ENCODE measurements around the gene KSR1.
"Not testable (repeated sequence)": the region's sequence is repeated elsewhere in the genome, so short reads cannot be mapped to it uniquely, and the experiment has no call there.

Gene KSR1

DNA sequence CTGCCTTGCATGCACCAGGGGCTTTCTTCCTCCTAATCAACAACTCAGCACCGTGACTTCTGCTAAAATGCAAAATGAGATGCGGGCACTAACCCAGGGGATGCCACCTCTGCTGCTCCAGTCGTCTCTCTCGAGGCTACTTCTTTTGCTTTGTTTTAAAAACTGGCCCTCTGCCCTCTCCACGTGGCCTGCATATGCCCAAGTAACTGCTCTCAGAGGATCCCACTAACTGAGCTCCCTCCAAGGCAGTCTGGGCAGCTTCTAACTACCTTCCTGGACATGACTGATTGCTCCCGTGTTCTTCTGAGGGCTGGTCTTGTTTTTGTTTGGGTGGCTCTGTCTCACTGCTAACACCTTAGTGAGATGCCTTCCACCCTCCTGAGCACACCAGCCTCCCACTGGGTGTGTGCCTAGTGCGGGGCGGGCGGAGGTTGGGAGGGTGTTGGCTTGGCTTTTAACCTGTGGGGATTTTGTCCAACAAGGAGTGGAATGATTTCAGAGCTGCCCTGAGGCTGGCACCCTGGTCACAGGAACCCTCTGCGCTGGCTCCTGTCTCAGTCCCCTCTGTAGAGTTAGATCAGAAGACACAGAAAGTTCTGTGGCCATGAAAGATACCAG, 165.8 kb downstream of the KSR1 start:
- H3K27ac ChIP-seq = no peak overlapping the region
- TF ChIP-seq ZFX (IDR thresholded peaks at IDR 0.05; ENCODE audit: borderline replicate concordance) = no peak
- TF ChIP-seq, protein P1, sequence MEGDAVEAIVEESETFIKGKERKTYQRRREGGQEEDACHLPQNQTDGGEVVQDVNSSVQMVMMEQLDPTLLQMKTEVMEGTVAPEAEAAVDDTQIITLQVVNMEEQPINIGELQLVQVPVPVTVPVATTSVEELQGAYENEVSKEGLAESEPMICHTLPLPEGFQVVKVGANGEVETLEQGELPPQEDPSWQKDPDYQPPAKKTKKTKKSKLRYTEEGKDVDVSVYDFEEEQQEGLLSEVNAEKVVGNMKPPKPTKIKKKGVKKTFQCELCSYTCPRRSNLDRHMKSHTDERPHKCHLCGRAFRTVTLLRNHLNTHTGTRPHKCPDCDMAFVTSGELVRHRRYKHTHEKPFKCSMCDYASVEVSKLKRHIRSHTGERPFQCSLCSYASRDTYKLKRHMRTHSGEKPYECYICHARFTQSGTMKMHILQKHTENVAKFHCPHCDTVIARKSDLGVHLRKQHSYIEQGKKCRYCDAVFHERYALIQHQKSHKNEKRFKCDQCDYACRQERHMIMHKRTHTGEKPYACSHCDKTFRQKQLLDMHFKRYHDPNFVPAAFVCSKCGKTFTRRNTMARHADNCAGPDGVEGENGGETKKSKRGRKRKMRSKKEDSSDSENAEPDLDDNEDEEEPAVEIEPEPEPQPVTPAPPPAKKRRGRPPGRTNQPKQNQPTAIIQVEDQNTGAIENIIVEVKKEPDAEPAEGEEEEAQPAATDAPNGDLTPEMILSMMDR (IDR thresholded peaks at IDR 0.05) = no peak

GRCh38 chr17:27622986-27623385, 166.7 kb downstream of the KSR1 start:
- H3K27ac ChIP-seq = no peak overlapping the region
- no peak for TF ChIP-seq ZFX (IDR thresholded peaks at IDR 0.05; ENCODE audit: borderline replicate concordance)
- TF ChIP-seq, protein P1 (IDR thresholded peaks at IDR 0.05) = no peak

- TF ChIP-seq ZFX (IDR thresholded peaks at IDR 0.05; ENCODE audit: borderline replicate concordance) = no peak
- TF ChIP-seq, protein P1 (IDR thresholded peaks at IDR 0.05) = no peak
- no peak overlapping the region for H3K27ac ChIP-seq
Measured at GRCh38 chr17:27623614-27624013, 167.4 kb downstream of the KSR1 start.

- TF ChIP-seq ZFX (IDR thresholded peaks at IDR 0.05; ENCODE audit: borderline replicate concordance) = no peak
- TF ChIP-seq, protein P1 (IDR thresholded peaks at IDR 0.05) = no peak
- no peak overlapping the region for H3K27ac ChIP-seq
Measured at GRCh38 chr17:27624539-27624938, 168.3 kb downstream of the KSR1 start.

DNA sequence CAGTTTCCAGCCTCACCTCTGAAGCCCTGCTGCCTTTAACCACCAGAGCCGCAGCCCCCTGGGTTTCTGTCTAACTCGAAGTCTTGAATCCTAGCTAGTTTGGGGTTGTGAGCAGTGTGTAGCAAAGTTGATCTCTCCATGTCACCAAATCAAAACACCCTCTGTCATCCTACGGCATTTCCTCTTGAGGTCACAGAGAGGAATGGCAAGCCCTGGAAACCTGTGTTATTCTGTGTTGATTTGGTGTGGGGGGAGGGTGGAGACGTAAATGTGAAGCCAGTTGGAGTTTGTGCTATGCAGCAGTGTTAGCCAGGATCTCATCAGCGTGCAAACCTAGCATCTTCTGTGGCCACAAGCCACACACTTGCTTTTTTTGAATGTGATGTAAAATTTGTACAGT, 169.6 kb downstream of the KSR1 start:
- TF ChIP-seq ZFX (IDR thresholded peaks at IDR 0.05; ENCODE audit: borderline replicate concordance) = no peak
- TF ChIP-seq, protein P1 (IDR thresholded peaks at IDR 0.05) = no peak
- no peak overlapping the region for H3K27ac ChIP-seq

GRCh38 chr17:27627514-27627913, 171.3 kb downstream of the KSR1 start:
- H3K27ac ChIP-seq = no peak overlapping the region
- no peak for TF ChIP-seq ZFX (IDR thresholded peaks at IDR 0.05; ENCODE audit: borderline replicate concordance)
- TF ChIP-seq, protein P1 (IDR thresholded peaks at IDR 0.05) = no peak

GRCh38 chr17:27628376-27628775, 172.1 kb downstream of the KSR1 start:
- TF ChIP-seq ZFX (IDR thresholded peaks at IDR 0.05; ENCODE audit: borderline replicate concordance) = no peak
- TF ChIP-seq, protein P1 (IDR thresholded peaks at IDR 0.05) = no peak

DNA sequence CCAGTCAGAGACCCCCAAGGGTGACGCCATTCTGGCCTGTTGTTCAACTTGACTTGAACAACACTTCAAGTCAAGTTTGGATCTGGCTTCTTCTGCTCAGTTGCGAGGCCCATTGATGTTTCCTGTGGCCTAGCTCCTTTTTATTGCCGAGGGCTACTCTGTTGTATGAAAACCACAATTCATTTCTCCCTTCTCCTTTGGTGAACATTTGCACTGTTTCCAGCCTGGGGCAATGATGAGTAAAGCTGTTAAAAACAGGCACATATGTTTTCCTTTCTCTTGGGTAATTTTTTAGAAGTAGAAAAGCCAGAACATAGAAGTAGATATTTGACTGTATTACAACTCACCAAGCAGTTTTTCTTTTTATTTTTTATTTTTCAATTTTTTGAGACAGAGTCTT, 173.0 kb downstream of the KSR1 start:
- H3K27ac ChIP-seq = not testable (repeated sequence)

More at GRCh38 chr17:27628376-27628775, 172.1 kb downstream of the KSR1 start:
- H3K27ac ChIP-seq = no peak overlapping the region

Data from 22Rv1 (cell line).